ENCODE results near the gene PRSS23. TPM values are rescaled to one million over a fixed set of nuclear protein-coding genes. Genes with fewer than 3 reads are reported as not detected.

PRSS23 gene
- total RNA-seq, 4 donors from 2014 or later, result 11.9 to 36.3 (median 29.0) TPM

DNA sequence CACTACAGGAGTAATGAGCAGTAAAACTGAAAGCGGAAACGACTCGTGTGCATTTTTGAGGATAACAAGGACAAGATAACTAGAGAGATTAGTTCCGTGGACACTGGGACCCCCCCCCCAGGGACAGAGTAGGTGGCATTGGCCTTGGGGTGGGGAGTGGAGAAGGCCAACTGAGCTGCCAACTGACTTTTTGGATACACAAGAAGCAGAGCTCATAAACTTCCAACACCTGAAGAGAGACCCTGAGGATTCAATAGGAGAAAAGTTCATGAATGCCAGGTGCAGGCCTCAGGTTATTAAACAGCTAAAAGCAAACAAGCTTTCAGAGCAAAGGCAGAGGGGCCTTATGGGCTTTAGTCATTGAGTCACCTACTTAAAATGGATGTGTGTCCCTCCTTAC is 17.6 kb upstream of the PRSS23 start:
- no peak for DNase-seq (ENCODE audit: low spot score in 2 of 2)
- no peak overlapping the region for H3K4me3 ChIP-seq
- TF ChIP-seq POLR2A (IDR thresholded peaks at IDR 0.05), result no peak
- TF ChIP-seq, protein P1, sequence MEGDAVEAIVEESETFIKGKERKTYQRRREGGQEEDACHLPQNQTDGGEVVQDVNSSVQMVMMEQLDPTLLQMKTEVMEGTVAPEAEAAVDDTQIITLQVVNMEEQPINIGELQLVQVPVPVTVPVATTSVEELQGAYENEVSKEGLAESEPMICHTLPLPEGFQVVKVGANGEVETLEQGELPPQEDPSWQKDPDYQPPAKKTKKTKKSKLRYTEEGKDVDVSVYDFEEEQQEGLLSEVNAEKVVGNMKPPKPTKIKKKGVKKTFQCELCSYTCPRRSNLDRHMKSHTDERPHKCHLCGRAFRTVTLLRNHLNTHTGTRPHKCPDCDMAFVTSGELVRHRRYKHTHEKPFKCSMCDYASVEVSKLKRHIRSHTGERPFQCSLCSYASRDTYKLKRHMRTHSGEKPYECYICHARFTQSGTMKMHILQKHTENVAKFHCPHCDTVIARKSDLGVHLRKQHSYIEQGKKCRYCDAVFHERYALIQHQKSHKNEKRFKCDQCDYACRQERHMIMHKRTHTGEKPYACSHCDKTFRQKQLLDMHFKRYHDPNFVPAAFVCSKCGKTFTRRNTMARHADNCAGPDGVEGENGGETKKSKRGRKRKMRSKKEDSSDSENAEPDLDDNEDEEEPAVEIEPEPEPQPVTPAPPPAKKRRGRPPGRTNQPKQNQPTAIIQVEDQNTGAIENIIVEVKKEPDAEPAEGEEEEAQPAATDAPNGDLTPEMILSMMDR (IDR thresholded peaks at IDR 0.05), result no peak
- no peak for TF ChIP-seq EP300 (IDR thresholded peaks at IDR 0.05)
- WGBS, 2 donors, result 85 to 88% methylated on average over 4 of the region's 4 CpGs
- peaks cover 0 to 4% (median 0%) of the 10 kb centered on the region in 4 donors for H3K4me1 ChIP-seq
- no peaks in the 10 kb centered on the region for H3K36me3 ChIP-seq
- no peaks in the 10 kb centered on the region for H3K27me3 ChIP-seq
- no peak overlapping the region for H3K27ac ChIP-seq
- no peaks in the 10 kb centered on the region for H3K9me3 ChIP-seq

- no peak for TF ChIP-seq POLR2A (IDR thresholded peaks at IDR 0.05)
- TF ChIP-seq, protein P1 (IDR thresholded peaks at IDR 0.05), result no peak
- no peak for TF ChIP-seq EP300 (IDR thresholded peaks at IDR 0.05)
- no peak overlapping the region for H3K4me3 ChIP-seq
- no peak overlapping the region for H3K27ac ChIP-seq
- H3K27me3 ChIP-seq, result no peaks in the 10 kb centered on the region
- 48 to 52% methylated on average over 2 of the region's 2 CpGs for WGBS, 2 donors
- H3K9me3 ChIP-seq, result no peaks in the 10 kb centered on the region
- no peak for DNase-seq (ENCODE audit: low spot score in 2 of 2)
- H3K36me3 ChIP-seq, result no peaks in the 10 kb centered on the region
- peaks cover 0 to 4% (median 0%) of the 10 kb centered on the region in 4 donors for H3K4me1 ChIP-seq
Observed at GRCh38 chr11:86783661-86784060, 16.7 kb upstream of the PRSS23 start.

GRCh38 chr11:86784241-86784681 is 16.1 kb upstream of the PRSS23 start:
- Histone ChIP-seq H3K9me3 (no peaks in the 10 kb centered on the region), H3K36me3 (no peaks in the 10 kb centered on the region), H3K27ac (no peak overlapping the region), H3K4me3 (no peak overlapping the region), H3K27me3 (no peaks in the 10 kb centered on the region), H3K4me1 (peaks cover 0 to 4% (median 0%) of the 10 kb centered on the region in 4 donors)
- TF ChIP-seq, protein P1 (IDR thresholded peaks at IDR 0.05), result no peak
- TF ChIP-seq EP300 (IDR thresholded peaks at IDR 0.05) (no peak), POLR2A (IDR thresholded peaks at IDR 0.05) (no peak)
- no peak for DNase-seq (ENCODE audit: low spot score in 2 of 2)
- WGBS, 2 donors, result 39 to 52% methylated on average over 2 of the region's 2 CpGs

GRCh38 chr11:86785576-86785975 is 14.8 kb upstream of the PRSS23 start:
- Histone ChIP-seq H3K36me3 (no peaks in the 10 kb centered on the region), H3K27me3 (no peaks in the 10 kb centered on the region), H3K4me1 (peaks cover 0 to 4% (median 0%) of the 10 kb centered on the region in 4 donors), H3K4me3 (no peak overlapping the region), H3K9me3 (no peaks in the 10 kb centered on the region), H3K27ac (no peak overlapping the region)
- DNase-seq (ENCODE audit: low spot score in 2 of 2), result no peak
- TF ChIP-seq POLR2A (IDR thresholded peaks at IDR 0.05), result no peak
- no peak for TF ChIP-seq EP300 (IDR thresholded peaks at IDR 0.05)
- TF ChIP-seq, protein P1 (IDR thresholded peaks at IDR 0.05), result no peak
- WGBS, 2 donors, result 51 to 53% methylated on average over 3 of the region's 3 CpGs

DNA sequence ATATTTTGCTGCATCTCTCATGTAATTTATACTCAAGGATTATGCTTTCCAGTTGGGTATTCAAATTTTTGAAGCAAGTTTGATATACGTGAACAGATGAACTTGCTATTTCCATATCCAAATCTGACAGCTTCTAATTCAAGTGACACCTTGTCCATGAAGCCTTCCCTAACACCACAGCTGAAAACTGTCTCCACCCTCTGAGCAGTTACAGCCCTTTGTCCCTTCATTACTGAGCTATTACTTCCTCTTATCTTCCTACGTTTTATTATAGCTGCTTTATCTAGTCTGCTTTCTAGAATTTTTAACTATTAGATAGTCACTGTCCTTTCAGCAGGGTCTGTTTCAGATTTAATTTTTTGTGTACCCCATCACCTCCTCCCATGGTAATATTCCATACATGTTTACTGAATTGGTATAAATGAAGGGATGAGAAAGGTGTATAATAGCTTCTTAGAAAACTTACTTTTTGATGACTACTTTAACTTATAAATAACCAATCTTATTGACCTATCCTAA is 13.3 kb upstream of the PRSS23 start:
- H3K27ac ChIP-seq, result no peak overlapping the region
- peaks cover 0 to 4% (median 0%) of the 10 kb centered on the region in 4 donors for H3K4me1 ChIP-seq
- no peak overlapping the region for H3K4me3 ChIP-seq
- no peaks in the 10 kb centered on the region for H3K9me3 ChIP-seq
- no peak for DNase-seq (ENCODE audit: low spot score in 2 of 2)
- no peaks in the 10 kb centered on the region for H3K36me3 ChIP-seq
- WGBS, 2 donors, result 72 to 74% methylated on average over 2 of the region's 2 CpGs
- H3K27me3 ChIP-seq, result no peaks in the 10 kb centered on the region
- TF ChIP-seq, protein P1 (IDR thresholded peaks at IDR 0.05), result no peak
- TF ChIP-seq POLR2A (IDR thresholded peaks at IDR 0.05) (no peak), EP300 (IDR thresholded peaks at IDR 0.05) (no peak)

All from tibial nerve (tissue), 4 donors.